H9 (cell line): Measurements from ENCODE around the gene PCSK6. TPM values are rescaled to one million over a fixed set of nuclear protein-coding genes. Genes with fewer than 3 reads are reported as not detected.

ENCODE experiments used
- DNase-seq: peaks from one replicate; pipeline ENCODE4 v3.0.0-alpha.2; 2017
- H2AFZ ChIP-seq: one replicate; pipeline ENCODE4 v1.6.1; 2013; ENCODE audit warnings: mild to moderate bottlenecking, low read length, control low read depth, moderate library complexity
- H2AK5ac ChIP-seq: 2 replicates; pipeline ENCODE4 v1.6.1; 2013; ENCODE audit warnings: low read length, control low read depth, mixed read lengths; ENCODE audit not compliant: insufficient read length
- H2BK120ac ChIP-seq: one replicate; pipeline ENCODE4 v1.6.1; 2013; ENCODE audit warnings: low read depth, mild to moderate bottlenecking, low read length, control low read depth, inconsistent platforms; ENCODE audit not compliant: poor library complexity, severe bottlenecking
- H2BK12ac ChIP-seq: 2 replicates; pipeline ENCODE4 v1.6.1; 2013; ENCODE audit warnings: low read length, control low read depth, mixed read lengths, low read depth; ENCODE audit not compliant: insufficient read length
- H2BK15ac ChIP-seq: 2 replicates; pipeline ENCODE4 v1.6.1; 2013; ENCODE audit warnings: low read depth, low read length, control low read depth
- H2BK20ac ChIP-seq: one replicate; pipeline ENCODE4 v1.6.1; 2013; ENCODE audit warnings: low read depth, mild to moderate bottlenecking, low read length, control low read depth, inconsistent platforms; ENCODE audit not compliant: poor library complexity, severe bottlenecking
- H2BK5ac ChIP-seq: 2 replicates; pipeline ENCODE4 v1.6.1; 2013; ENCODE audit warnings: low read length, control low read depth, mixed read lengths; ENCODE audit not compliant: insufficient read length
- H3K14ac ChIP-seq: 2 replicates; pipeline ENCODE4 v1.6.1; 2013; ENCODE audit warnings: low read length, control low read depth; ENCODE audit not compliant: insufficient read depth
- H3K18ac ChIP-seq: 2 replicates; pipeline ENCODE4 v1.6.1; 2013; ENCODE audit warnings: low read depth, mild to moderate bottlenecking, mixed read lengths, low read length, control low read depth; ENCODE audit not compliant: insufficient read length
- H3K23ac ChIP-seq: 2 replicates; pipeline ENCODE4 v1.6.1; 2013; ENCODE audit warnings: low read length, control low read depth, mixed read lengths, low read depth; ENCODE audit not compliant: insufficient read length
- H3K23me2 ChIP-seq: 2 replicates; pipeline ENCODE4 v1.6.1; 2013; ENCODE audit warnings: low read depth, mild to moderate bottlenecking, mixed read lengths, low read length, control low read depth; ENCODE audit not compliant: insufficient read length, poor library complexity, severe bottlenecking
- H3K27ac ChIP-seq: 2 replicates; pipeline ENCODE4 v1.5.1; 2013; ENCODE audit warnings: low read length, control low read depth, mixed read lengths, low read depth; ENCODE audit not compliant: insufficient read length
- H3K27me3 ChIP-seq: 2 replicates; pipeline ENCODE4 v1.6.1; 2013; ENCODE audit warnings: low read length, control low read depth, inconsistent platforms; ENCODE audit not compliant: insufficient read depth
- H3K4ac ChIP-seq: 2 replicates; pipeline ENCODE4 v1.6.1; 2013; ENCODE audit warnings: low read depth, mild to moderate bottlenecking, control low read depth, inconsistent platforms, low read length, moderate library complexity
- H3K4me1 ChIP-seq: 2 replicates; pipeline ENCODE4 v1.6.1; 2013; ENCODE audit warnings: low read length, control low read depth, inconsistent platforms; ENCODE audit not compliant: insufficient read depth
- H3K4me2 ChIP-seq: 2 replicates; pipeline ENCODE4 v1.6.1; 2013; ENCODE audit warnings: low read length, control low read depth, mixed read lengths; ENCODE audit not compliant: insufficient read length, insufficient read depth
- H3K56ac ChIP-seq: 2 replicates; pipeline ENCODE4 v1.6.1; 2013; ENCODE audit warnings: low read depth, mild to moderate bottlenecking, mixed read lengths, low read length, control low read depth; ENCODE audit not compliant: insufficient read length
- H3K79me1 ChIP-seq: 2 replicates; pipeline ENCODE4 v1.6.1; 2013; ENCODE audit warnings: low read depth, mild to moderate bottlenecking, moderate library complexity, low read length, control low read depth, inconsistent platforms; ENCODE audit not compliant: insufficient read depth, poor library complexity, severe bottlenecking
- H3K79me2 ChIP-seq: 2 replicates; pipeline ENCODE4 v1.6.1; 2013; ENCODE audit warnings: low read length, control low read depth, inconsistent platforms; ENCODE audit not compliant: insufficient read depth
- H3K9ac ChIP-seq: 2 replicates; pipeline ENCODE4 v1.6.1; 2013; ENCODE audit warnings: low read length, control low read depth, mixed read lengths; ENCODE audit not compliant: insufficient read length; ENCODE audit errors: extremely low read depth
- H3K9me3 ChIP-seq: one replicate; pipeline ENCODE4 v1.6.1; 2013; ENCODE audit warnings: low read depth, low read length, inconsistent platforms; ENCODE audit not compliant: control insufficient read depth
- H3T11ph ChIP-seq: one replicate; pipeline ENCODE4 v1.6.1; 2013; ENCODE audit warnings: mild to moderate bottlenecking, low read length, control low read depth, inconsistent platforms
- H4K20me1 ChIP-seq: one replicate; pipeline ENCODE4 v1.6.1; 2013; ENCODE audit not compliant: control insufficient read depth, insufficient read length, insufficient read depth
- H4K5ac ChIP-seq: 2 replicates; pipeline ENCODE4 v1.6.1; 2013; ENCODE audit warnings: low read depth, mild to moderate bottlenecking, mixed read lengths, low read length, control low read depth; ENCODE audit not compliant: insufficient read length
- H4K8ac ChIP-seq: replicated peaks from 2 replicates; pipeline ENCODE4 v1.6.1; 2013; ENCODE audit warnings: low read length, control low read depth, mixed read lengths, low read depth; ENCODE audit not compliant: insufficient read length
- H4K91ac ChIP-seq: 2 replicates; pipeline ENCODE4 v1.6.1; 2013; ENCODE audit warnings: low read depth, mild to moderate bottlenecking, moderate library complexity, mixed read lengths, low read length, control low read depth; ENCODE audit not compliant: insufficient read length
- H3K27ac Mint-ChIP-seq, 3 experiments: 2 replicates in 2 of 3; 3 replicates in 1 of 3; pipeline ENCODE4 v1.8.0; 2020 to 2021; ENCODE audit warnings: mixed read lengths in 3 of 3, mild to moderate bottlenecking in 1 of 3, moderate library complexity in 1 of 3
- H3K27me3 Mint-ChIP-seq: 2 replicates; pipeline ENCODE4 v1.8.0; 2021; ENCODE audit warnings: low read depth, mild to moderate bottlenecking, moderate library complexity, mixed read lengths
- H3K36me3 Mint-ChIP-seq, 3 experiments: 2 replicates in 2 of 3; 3 replicates in 1 of 3; pipeline ENCODE4 v1.8.0; 2020 to 2021; ENCODE audit warnings: low read depth in 3 of 3, mixed read lengths in 3 of 3; ENCODE audit not compliant: insufficient read depth in 1 of 3
- H3K4me1 Mint-ChIP-seq, 2 experiments: 2 replicates each; pipeline ENCODE4 v1.8.0; 2020; ENCODE audit warnings: mixed read lengths in 2 of 2
- H3K4me3 Mint-ChIP-seq, 2 experiments: 2 replicates in 1 of 2; 3 replicates in 1 of 2; pipeline ENCODE4 v1.8.0; 2020 to 2021; ENCODE audit warnings: mild to moderate bottlenecking in 2 of 2, mixed read lengths in 2 of 2, moderate library complexity in 1 of 2
- H3K9me3 Mint-ChIP-seq, 2 experiments: 2 replicates in 1 of 2; 3 replicates in 1 of 2; pipeline ENCODE4 v1.8.0; 2020; ENCODE audit warnings: mild to moderate bottlenecking in 2 of 2, mixed read lengths in 2 of 2, moderate library complexity in 1 of 2
- WGBS: extraction: QIAGEN DNeasy Blood & Tissue Kit; methylation state at CpG from one replicate; pipeline ENCODE4 v1.1.7; 2013; ENCODE audit warnings: missing lambda C conversion rate, low lambda C conversion rate, mixed read lengths; ENCODE audit not compliant: insufficient read length; ENCODE audit errors: extremely low coverage; 5-methylcytosine and 5-hydroxymethylcytosine counted together
- total RNA-seq: library from RNA; stranded (reverse); gene quantifications from 2 replicates; pipeline ENCODE4 v1.2.1, GENCODE V29; 2021
- TF ChIP-seq, protein P1 (sequence below): fragments of 200-600 bp; sonication (generic); conservative IDR thresholded peaks from 3 replicates; pipeline ENCODE4 v1.8.0; 2021; ENCODE audit warnings: antibody characterized with exemption, mild to moderate bottlenecking

PCSK6 gene
- total RNA-seq, 1 experiment from 2014 or later = 4.0 TPM

DNA sequence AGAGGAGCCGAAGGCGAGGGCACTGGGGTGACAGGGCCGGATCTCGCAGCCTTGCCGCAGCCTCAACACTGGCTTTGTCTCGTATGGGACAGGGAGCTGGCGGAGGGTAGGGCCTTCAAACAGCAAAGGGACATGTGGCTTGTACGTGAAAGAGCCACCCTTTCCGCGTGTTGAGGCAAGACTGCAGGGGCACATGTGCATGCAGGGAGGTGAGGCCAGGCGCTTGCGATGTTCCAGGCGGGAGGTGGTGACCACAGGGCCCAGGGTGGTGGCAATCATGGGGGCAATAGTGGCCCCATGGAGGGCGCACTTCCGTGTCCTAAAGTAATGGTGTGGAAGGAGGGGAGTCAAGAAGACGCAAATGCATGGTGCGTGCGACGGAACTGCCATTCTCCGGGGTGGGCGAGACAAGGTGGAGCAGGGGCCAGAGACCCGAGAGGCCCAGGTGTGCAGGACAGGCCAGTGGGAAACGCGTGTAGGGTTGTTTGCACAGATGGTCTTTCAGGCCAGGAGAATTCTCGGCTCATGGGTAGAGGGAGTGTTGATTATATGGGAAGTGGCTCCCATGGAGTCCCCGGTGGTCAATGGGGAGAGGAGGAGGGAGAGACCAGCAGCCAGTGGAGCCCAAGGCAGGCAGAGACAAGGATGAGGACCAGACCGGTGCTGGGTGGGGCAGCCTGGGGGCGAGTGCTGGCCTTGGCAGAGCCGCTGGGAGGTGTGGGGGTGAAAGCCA is 45.8 kb upstream of the PCSK6 start:
- Histone ChIP-seq H3K4me2 (no peak overlapping the region), H2AK5ac (no peak overlapping the region), H2BK20ac (no peak overlapping the region), H2BK5ac (no peak overlapping the region), H3K23ac (no peak overlapping the region), H3K9ac (no peak overlapping the region), H3K79me2 (no peaks in the 10 kb centered on the region), H4K5ac (no peak overlapping the region), H3K56ac (no peak overlapping the region), H3K14ac (no peak overlapping the region), H3K4me1 (no peaks in the 10 kb centered on the region), H3T11ph (no peak overlapping the region), H3K9me3 (no peaks in the 10 kb centered on the region), H4K8ac (no peak overlapping the region), H4K20me1 (no peaks in the 10 kb centered on the region), H2BK15ac (no peak overlapping the region), H3K23me2 (no peaks in the 10 kb centered on the region), H3K79me1 (no peaks in the 10 kb centered on the region), H3K27me3 (no peaks in the 10 kb centered on the region), H2BK120ac (no peak overlapping the region), H4K91ac (no peak overlapping the region), H2BK12ac (no peak overlapping the region), H3K27ac (no peak overlapping the region), H2AFZ (no peak overlapping the region), H3K4ac (no peak overlapping the region), H3K18ac (no peak overlapping the region)
- H3K27ac Mint-ChIP-seq = no peak overlapping the region; a peak in 1 of 7 replicates
- no peaks in the 10 kb centered on the region; a peak in 1 of 7 replicates for H3K36me3 Mint-ChIP-seq
- peak; percentile 25 for DNase-seq
- 0 out of 4 replicates have a peak, but pooled peaks cover 0 to 4% of the 10 kb centered on the region in 2 experiments for H3K4me1 Mint-ChIP-seq
- no peak overlapping the region for H3K4me3 Mint-ChIP-seq
- H3K9me3 Mint-ChIP-seq = no peaks in the 10 kb centered on the region
- no CpG with 5 or more reads among the region's 29 CpGs for WGBS
- TF ChIP-seq, protein P1, sequence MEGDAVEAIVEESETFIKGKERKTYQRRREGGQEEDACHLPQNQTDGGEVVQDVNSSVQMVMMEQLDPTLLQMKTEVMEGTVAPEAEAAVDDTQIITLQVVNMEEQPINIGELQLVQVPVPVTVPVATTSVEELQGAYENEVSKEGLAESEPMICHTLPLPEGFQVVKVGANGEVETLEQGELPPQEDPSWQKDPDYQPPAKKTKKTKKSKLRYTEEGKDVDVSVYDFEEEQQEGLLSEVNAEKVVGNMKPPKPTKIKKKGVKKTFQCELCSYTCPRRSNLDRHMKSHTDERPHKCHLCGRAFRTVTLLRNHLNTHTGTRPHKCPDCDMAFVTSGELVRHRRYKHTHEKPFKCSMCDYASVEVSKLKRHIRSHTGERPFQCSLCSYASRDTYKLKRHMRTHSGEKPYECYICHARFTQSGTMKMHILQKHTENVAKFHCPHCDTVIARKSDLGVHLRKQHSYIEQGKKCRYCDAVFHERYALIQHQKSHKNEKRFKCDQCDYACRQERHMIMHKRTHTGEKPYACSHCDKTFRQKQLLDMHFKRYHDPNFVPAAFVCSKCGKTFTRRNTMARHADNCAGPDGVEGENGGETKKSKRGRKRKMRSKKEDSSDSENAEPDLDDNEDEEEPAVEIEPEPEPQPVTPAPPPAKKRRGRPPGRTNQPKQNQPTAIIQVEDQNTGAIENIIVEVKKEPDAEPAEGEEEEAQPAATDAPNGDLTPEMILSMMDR = no peak
- H3K27me3 Mint-ChIP-seq = peaks cover 8% of the 10 kb centered on the region
